ENCODE data around the gene AQP4.

AQP4 gene

GRCh38 chr18:26818461-26818860 is 47.0 kb downstream of the AQP4 start:
- H3K79me2 ChIP-seq (ENCODE audit: control insufficient read depth, low read length): no peaks in the 10 kb centered on the region
- H3K4me2 ChIP-seq (ENCODE audit: low read length): no peak overlapping the region
- no peak overlapping the region for H3K27ac ChIP-seq (ENCODE audit: low read depth, low read length)
- no peaks in the 10 kb centered on the region for H3K36me3 ChIP-seq (ENCODE audit: control insufficient read depth, low read length)
- H3K4me1 ChIP-seq (ENCODE audit: control insufficient read depth, low read length): no peaks in the 10 kb centered on the region
- H3K9me2 ChIP-seq (replicated peaks; ENCODE audit: control insufficient read depth, low read length): no peaks in the 10 kb centered on the region
- peaks cover 4% of the 10 kb centered on the region for H3K9me3 ChIP-seq (ENCODE audit: control insufficient read depth, insufficient read depth, low read length)
- no peaks in the 10 kb centered on the region for H3K27me3 ChIP-seq (ENCODE audit: control insufficient read depth, low read length)
- no peaks in the 10 kb centered on the region for H3F3A ChIP-seq (ENCODE audit: control insufficient read depth, insufficient read depth)
- TF ChIP-seq EZH2phosphoT487 (IDR thresholded peaks at IDR 0.05; ENCODE audit: borderline replicate concordance, low read length) (no peak), CTCF (IDR thresholded peaks at IDR 0.05; ENCODE audit: low read depth, low read length, poor library complexity, severe bottlenecking) (no peak)
- no peak overlapping the region for H3K4me3 ChIP-seq (ENCODE audit: low read length)
- H4K20me1 ChIP-seq (ENCODE audit: control insufficient read depth, insufficient read depth, low read depth, low read length): no peaks in the 10 kb centered on the region

DNA sequence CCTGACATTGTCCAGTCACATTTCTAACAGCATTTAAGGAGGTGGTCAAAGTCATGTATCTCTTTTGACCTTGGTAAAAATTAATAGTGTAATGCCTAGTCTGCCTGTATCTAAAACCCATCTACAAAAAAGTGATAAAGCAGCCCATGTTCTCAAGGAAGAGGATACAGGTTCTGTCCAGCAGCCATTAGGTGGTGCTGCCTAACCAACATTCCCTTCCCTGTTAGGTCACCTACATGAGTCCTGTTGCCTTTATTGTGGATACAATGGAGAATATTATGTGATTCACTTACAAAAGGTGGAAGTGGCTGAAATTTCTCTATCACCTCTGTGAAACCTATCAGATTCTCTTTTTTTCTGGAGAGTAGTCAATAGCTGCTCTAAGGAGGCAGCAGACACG is 52.5 kb downstream of the AQP4 start:
- H3K36me3 ChIP-seq (ENCODE audit: control insufficient read depth, low read length): no peaks in the 10 kb centered on the region
- no peaks in the 10 kb centered on the region for H3F3A ChIP-seq (ENCODE audit: control insufficient read depth, insufficient read depth)
- no peaks in the 10 kb centered on the region for H3K9me2 ChIP-seq (replicated peaks; ENCODE audit: control insufficient read depth, low read length)
- H3K9me3 ChIP-seq (ENCODE audit: control insufficient read depth, insufficient read depth, low read length): no peaks in the 10 kb centered on the region
- H3K27ac ChIP-seq (ENCODE audit: low read depth, low read length): no peak overlapping the region
- no peaks in the 10 kb centered on the region for H3K79me2 ChIP-seq (ENCODE audit: control insufficient read depth, low read length)
- H3K4me3 ChIP-seq (ENCODE audit: low read length): no peak overlapping the region
- H3K4me1 ChIP-seq (ENCODE audit: control insufficient read depth, low read length): no peaks in the 10 kb centered on the region
- peak; percentile 68 for TF ChIP-seq CTCF (IDR thresholded peaks at IDR 0.05; ENCODE audit: low read depth, low read length, poor library complexity, severe bottlenecking)
- TF ChIP-seq EZH2phosphoT487 (IDR thresholded peaks at IDR 0.05; ENCODE audit: borderline replicate concordance, low read length): no peak
- no peaks in the 10 kb centered on the region for H3K27me3 ChIP-seq (ENCODE audit: control insufficient read depth, low read length)
- H4K20me1 ChIP-seq (ENCODE audit: control insufficient read depth, insufficient read depth, low read depth, low read length): no peaks in the 10 kb centered on the region
- H3K4me2 ChIP-seq (ENCODE audit: low read length): no peak overlapping the region

- H3K4me2 ChIP-seq (ENCODE audit: low read length): no peak overlapping the region
Measured at GRCh38 chr18:26812462-26812861, 53.0 kb downstream of the AQP4 start.

More at GRCh38 chr18:26812462-26812861, 53.0 kb downstream of the AQP4 start:
- Histone ChIP-seq H3K4me3 (ENCODE audit: low read length) (no peak overlapping the region), H3K27ac (ENCODE audit: low read depth, low read length) (no peak overlapping the region), H3K27me3 (ENCODE audit: control insufficient read depth, low read length) (no peaks in the 10 kb centered on the region), H3K36me3 (ENCODE audit: control insufficient read depth, low read length) (no peaks in the 10 kb centered on the region), H4K20me1 (ENCODE audit: control insufficient read depth, insufficient read depth, low read depth, low read length) (no peaks in the 10 kb centered on the region), H3K9me3 (ENCODE audit: control insufficient read depth, insufficient read depth, low read length) (no peaks in the 10 kb centered on the region), H3K9me2 (replicated peaks; ENCODE audit: control insufficient read depth, low read length) (no peaks in the 10 kb centered on the region), H3K79me2 (ENCODE audit: control insufficient read depth, low read length) (no peaks in the 10 kb centered on the region), H3F3A (ENCODE audit: control insufficient read depth, insufficient read depth) (no peaks in the 10 kb centered on the region), H3K4me1 (ENCODE audit: control insufficient read depth, low read length) (no peaks in the 10 kb centered on the region)
- TF ChIP-seq EZH2phosphoT487 (IDR thresholded peaks at IDR 0.05; ENCODE audit: borderline replicate concordance, low read length): no peak
- TF ChIP-seq CTCF (IDR thresholded peaks at IDR 0.05; ENCODE audit: low read depth, low read length, poor library complexity, severe bottlenecking): no peak
